ENCODE measurements around the gene UBE2D4.
"Not testable (repeated sequence)": the region's sequence is repeated elsewhere in the genome, so short reads cannot be mapped to it uniquely, and the experiment has no call there.

UBE2D4 gene

DNA sequence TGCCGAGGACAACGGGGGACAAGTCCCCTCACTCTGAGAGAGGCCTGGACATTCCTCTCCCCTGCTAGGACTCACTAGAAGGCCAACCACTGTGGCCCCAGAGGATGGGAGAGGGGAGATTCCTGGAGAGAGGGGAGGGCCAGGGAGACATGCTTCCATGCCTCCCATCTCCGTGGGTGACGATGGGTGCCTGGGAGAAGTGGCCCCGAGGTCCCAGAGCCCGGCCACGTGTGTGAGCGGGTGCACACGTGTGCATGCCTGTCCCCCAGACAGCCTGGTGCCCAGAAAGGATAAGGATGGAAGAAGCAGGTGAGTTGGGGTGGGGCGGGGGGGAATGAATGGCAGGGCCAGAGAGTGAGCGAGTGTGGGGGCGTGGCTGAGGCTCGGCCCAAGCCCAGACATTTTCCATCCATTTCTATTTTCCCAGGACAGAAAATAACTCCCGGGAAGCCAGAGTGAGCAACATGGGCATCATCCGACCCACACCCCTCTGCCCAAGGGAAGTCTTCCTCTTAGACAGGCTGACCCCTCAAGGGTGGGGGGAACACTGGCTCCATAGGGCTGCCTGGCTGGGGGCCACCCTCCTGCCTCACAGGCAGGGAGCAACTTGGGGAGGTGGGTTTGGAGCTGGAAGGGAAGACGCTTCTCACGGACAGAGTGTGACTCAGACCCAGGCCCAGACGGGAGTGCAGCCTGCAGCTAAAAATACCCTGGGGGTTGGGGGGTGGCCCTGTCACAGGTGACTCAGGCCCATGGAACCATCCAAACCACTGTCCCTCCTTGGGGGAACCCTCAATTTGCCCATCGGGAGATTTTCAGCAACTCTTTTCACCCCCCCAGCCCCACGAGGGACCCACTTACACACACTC, 42.2 kb downstream of the UBE2D4 start:
- CTCF ChIA-PET, H3K27ac Mint-ChIP-seq, H3K4me3 Mint-ChIP-seq, H3K36me3 Mint-ChIP-seq, H3K27me3 Mint-ChIP-seq, H3K9me3 Mint-ChIP-seq, H3K4me1 Mint-ChIP-seq, DNase-seq: not testable (repeated sequence)

DNA sequence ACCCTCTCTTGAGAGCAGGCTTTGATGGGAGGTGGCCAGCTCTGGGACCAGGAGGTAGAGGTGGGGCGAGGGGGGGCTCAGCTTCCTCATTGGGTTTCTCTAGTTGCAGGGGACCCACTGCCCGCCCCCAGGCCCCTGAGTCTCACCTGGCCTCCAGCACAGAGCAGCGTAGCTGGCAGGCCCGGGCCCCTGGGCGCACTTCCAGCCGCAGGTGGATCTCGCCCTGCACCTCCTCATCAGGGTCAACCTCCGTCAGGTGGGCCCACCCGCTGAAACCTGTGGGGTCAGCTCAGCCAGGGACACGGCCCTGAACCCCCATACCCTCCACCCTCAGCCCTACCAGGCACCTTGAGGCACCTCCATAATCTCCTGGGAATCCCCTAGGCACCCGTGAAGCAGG, 43.4 kb downstream of the UBE2D4 start:
- H3K27ac Mint-ChIP-seq, H3K9me3 Mint-ChIP-seq, H3K4me1 Mint-ChIP-seq, CTCF ChIA-PET, H3K27me3 Mint-ChIP-seq, H3K4me3 Mint-ChIP-seq, DNase-seq, H3K36me3 Mint-ChIP-seq: not testable (repeated sequence)

DNA sequence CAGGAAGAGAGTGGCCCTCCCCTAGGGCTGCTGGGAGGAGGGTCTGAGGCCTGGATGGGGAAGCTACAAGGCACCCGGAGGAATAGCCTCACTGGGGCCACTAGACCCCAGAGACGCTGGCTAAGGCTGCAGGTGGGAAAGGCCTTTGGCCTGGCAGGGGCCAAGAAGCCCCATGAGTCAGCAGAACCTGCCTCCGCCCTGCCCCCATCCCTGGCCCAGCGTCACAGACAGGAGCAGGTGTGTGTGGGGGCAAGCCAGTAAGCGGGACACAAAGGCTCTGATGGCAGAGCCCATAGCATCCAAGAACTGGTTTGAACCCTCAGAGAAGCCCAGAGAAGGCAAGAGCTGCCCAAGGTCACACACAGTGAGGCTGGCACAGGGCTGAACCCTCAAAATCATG, 44.5 kb downstream of the UBE2D4 start:
- H3K4me1 Mint-ChIP-seq, H3K27me3 Mint-ChIP-seq, CTCF ChIA-PET, H3K9me3 Mint-ChIP-seq, H3K4me3 Mint-ChIP-seq, DNase-seq, H3K36me3 Mint-ChIP-seq, H3K27ac Mint-ChIP-seq: not testable (repeated sequence)

DNA sequence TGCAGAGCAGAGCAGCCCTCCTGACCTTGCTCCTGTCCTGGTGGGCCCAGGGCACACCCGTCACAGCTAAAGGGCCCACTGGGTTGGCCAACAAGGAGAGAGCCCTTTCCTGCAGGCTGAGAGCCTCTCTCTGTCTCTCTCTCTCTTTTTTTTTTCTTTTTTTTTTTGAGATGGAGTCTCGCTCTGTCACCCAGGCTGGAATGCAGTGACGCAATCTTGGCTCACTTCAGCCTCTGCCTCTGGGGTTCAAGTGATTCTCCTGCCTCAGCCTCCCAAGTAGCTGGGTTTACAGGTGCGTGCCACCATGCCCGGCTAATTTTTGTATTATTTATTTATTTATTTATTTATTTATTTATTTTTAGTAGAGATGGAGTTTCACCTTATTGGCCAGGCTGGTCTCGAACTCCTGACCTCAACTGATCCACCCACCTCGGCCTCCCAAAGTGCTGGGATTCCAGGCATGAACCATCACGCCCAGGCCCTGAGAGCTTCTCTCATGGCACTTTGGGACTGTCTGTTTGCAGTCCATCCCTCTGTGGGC, 47.9 kb downstream of the UBE2D4 start:
- DNase-seq, H3K9me3 Mint-ChIP-seq, H3K4me3 Mint-ChIP-seq, CTCF ChIA-PET, H3K27ac Mint-ChIP-seq, H3K27me3 Mint-ChIP-seq, H3K4me1 Mint-ChIP-seq, H3K36me3 Mint-ChIP-seq: not testable (repeated sequence)

DNA sequence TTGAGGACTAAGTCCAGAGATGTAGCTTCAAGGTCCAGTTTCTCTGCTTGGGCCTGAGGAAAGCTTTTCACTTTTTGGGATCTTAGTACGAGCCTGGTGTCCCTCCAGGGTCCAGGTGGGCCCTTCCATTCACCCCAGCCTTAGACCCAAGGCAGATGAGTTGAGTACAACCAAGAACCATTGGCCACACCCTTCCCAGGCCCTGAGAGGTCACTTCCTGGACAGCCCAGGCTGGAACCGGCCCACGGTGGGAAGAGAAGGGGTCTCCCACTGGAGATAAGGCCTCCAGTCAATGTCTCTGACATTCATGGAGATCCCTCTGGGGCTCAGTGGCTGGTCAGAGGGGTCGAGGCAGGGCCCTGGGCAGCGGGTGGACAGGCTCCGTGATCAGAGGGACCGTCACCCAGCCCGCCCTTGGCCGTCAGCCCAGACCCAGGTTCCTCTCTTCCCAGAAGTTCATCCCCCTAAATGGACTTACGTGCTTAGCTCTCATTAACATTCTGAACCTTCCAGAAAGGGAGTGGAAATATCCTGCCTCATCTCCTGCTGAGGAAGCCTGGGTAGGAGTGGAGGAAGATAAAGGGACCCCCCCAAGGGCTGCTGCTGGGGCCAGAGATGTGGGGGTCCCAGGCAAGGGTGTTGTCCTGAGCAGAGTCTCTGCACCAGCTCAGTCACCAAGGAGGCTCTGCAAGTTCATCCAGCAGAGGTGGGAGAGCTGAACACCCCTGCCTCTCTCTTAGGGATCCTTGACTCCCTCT, 48.7 kb downstream of the UBE2D4 start:
- H3K4me1 Mint-ChIP-seq, CTCF ChIA-PET, H3K36me3 Mint-ChIP-seq, H3K4me3 Mint-ChIP-seq, H3K9me3 Mint-ChIP-seq, DNase-seq, H3K27me3 Mint-ChIP-seq, H3K27ac Mint-ChIP-seq: not testable (repeated sequence)

DNA sequence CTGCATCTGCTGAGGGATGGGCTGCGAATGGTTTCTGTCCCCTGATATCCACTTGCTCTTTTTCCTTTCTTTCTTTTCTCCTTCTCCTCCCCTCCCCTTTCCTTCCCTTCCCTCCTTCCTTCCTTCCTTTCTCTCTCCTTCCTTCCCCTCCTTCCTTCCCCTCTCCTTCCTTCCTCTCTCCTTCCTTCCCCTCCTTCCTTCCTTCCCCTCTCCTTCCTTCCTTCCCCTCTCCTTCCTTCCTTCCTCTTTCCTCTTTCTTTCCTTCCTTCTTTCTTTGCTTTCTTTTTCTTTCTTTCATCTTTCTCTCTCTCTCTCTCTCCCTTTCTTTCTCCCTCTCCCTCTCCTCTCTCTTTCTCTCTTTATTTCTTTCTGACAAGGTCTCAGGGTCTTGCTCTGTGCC, 51.3 kb downstream of the UBE2D4 start:
- H3K4me3 Mint-ChIP-seq: no peak overlapping the region
- H3K4me1 Mint-ChIP-seq: no peaks in the 10 kb centered on the region
- no peaks in the 10 kb centered on the region for H3K9me3 Mint-ChIP-seq
- H3K27ac Mint-ChIP-seq: no peak overlapping the region
- H3K36me3 Mint-ChIP-seq: no peaks in the 10 kb centered on the region
- CTCF ChIA-PET: no interaction called here
- H3K27me3 Mint-ChIP-seq: no peaks in the 10 kb centered on the region
- no peak for DNase-seq

DNA sequence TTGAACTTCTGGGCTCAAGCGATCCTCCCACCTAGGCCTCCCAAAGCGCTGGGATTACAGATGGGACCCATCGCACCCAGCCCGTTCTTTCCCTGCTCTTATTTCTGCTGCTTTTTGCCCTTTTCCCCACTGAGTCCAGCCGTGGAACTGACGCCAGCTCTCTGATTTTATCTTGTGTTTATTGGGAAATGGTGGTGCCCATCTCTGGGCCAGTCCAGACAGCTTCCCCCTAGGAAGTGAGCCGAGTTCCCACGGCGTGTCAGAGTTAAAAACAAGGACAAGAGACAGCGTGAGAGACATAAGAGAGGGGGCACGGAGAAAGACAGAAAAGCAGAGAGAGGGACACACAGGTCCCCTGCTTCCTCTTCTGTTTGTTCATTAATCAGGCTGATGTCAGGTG, 51.9 kb downstream of the UBE2D4 start:
- H3K27ac Mint-ChIP-seq, H3K9me3 Mint-ChIP-seq, CTCF ChIA-PET, H3K4me1 Mint-ChIP-seq, H3K4me3 Mint-ChIP-seq, DNase-seq, H3K27me3 Mint-ChIP-seq, H3K36me3 Mint-ChIP-seq: not testable (repeated sequence)

DNA sequence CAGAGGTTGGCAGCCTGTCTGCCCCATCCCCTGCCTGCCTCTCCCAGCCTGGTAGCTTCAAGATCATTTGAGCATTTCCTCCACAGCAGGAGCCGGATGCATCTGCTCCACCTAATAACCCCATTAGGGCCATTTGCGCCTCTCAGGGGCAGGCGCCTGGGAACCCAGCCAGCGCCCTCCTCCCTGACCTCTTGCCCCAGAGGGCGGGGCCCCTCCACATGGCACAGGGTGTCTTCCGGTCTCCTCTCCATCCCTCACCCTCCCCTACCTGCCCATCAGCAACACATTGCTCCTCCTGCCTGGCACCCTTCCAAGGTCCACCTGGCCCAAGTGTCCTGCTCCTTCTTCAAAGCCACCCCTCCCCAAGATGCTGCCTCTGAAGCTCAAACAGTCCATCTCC, 56.6 kb downstream of the UBE2D4 start:
- H3K27ac Mint-ChIP-seq, H3K4me3 Mint-ChIP-seq, H3K4me1 Mint-ChIP-seq, CTCF ChIA-PET, DNase-seq, H3K27me3 Mint-ChIP-seq, H3K36me3 Mint-ChIP-seq, H3K9me3 Mint-ChIP-seq: not testable (repeated sequence)

DNA sequence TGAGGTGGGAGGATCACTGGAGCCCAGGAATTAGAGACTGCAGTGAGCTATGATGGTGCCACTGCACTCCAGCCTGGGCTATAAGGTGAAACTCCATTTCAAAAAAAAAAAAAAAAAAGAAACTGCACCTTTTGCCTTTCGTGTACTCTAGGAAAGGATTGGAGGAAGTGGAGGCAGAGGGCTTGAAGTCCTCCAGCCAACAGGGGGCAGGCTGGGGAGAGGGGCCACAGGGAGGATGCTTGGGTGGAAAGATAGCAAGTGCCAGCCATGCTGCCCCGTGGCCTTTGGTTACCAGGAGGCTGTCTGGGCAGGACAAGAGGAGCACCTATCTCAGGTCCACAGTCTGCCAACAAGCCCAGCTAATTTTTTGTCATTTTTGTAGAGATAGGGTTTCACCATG, 57.5 kb downstream of the UBE2D4 start:
- CTCF ChIA-PET, H3K4me1 Mint-ChIP-seq, DNase-seq, H3K9me3 Mint-ChIP-seq, H3K4me3 Mint-ChIP-seq, H3K27me3 Mint-ChIP-seq, H3K36me3 Mint-ChIP-seq, H3K27ac Mint-ChIP-seq: not testable (repeated sequence)

DNA sequence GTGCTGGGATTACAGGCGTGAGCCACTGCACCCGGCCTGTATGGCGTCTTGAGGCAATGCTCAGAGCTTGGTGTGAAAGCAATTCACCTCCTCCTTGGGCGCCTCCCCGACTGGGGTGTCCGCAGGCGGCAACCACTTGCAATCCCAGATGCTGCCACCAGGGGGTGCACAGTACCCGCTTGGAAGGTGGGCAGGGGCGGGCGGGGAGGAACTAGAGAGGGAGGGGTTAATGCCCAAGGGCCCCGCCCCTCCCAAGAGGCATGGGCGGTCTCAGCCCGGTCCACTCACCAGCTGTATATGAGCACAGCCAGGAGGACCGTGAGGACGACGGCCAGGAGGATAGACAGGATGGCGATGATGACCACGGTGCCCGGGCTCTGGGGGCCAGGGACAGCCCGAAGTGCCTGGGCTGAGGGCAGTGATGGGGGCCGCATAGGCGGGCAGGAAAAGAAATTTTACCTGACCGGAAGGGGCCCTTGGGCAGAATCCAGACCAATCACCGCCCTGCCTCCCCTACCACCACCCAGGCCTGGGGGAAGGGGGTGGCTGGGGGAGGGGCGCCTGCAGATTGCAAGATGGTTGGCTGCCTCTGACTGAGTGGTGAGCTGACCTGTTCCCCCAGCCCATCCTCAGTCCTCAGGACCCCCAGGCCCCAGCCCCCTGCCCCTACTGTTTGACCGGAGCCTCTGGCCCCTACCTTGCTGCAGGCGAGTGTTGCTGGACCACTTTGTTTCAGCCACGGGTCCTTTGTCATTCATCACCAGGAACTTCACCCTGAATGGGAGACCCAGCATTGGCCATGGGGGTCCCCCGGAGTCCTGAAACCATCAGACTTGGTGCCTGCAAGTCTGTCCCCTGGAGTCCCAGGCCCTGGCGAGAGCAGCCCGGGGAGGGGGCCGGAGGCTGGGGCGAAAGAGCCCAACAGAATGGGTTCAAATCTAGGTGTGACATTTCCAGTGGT, 59.9 kb downstream of the UBE2D4 start:
- H3K9me3 Mint-ChIP-seq, H3K27me3 Mint-ChIP-seq, H3K27ac Mint-ChIP-seq, H3K36me3 Mint-ChIP-seq, CTCF ChIA-PET, H3K4me3 Mint-ChIP-seq, H3K4me1 Mint-ChIP-seq: not testable (repeated sequence)
- DNase-seq: peak; percentile 88

DNA sequence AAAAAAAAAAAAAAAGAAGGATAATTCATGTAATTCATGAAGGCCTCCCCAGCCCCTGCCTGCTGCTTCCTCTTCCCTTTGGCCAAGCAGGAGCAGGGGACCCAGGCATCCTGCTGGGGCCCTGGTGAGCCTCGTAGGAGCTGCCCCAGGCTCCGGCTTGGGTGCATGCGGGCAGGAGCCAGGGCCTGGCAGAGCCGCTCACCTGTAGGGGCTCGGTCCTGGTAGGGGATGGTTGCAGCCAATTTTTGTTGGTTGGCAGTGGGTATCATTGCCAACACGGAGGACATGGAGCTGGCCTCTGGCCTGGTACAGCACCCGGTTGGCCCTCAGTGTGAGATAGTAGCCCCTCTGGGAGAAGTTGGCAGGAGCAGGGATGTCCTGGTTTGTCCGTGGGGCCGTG, 61.2 kb downstream of the UBE2D4 start:
- H3K27ac Mint-ChIP-seq, H3K4me1 Mint-ChIP-seq, H3K27me3 Mint-ChIP-seq, CTCF ChIA-PET, H3K9me3 Mint-ChIP-seq, H3K36me3 Mint-ChIP-seq, H3K4me3 Mint-ChIP-seq, DNase-seq: not testable (repeated sequence)

DNA sequence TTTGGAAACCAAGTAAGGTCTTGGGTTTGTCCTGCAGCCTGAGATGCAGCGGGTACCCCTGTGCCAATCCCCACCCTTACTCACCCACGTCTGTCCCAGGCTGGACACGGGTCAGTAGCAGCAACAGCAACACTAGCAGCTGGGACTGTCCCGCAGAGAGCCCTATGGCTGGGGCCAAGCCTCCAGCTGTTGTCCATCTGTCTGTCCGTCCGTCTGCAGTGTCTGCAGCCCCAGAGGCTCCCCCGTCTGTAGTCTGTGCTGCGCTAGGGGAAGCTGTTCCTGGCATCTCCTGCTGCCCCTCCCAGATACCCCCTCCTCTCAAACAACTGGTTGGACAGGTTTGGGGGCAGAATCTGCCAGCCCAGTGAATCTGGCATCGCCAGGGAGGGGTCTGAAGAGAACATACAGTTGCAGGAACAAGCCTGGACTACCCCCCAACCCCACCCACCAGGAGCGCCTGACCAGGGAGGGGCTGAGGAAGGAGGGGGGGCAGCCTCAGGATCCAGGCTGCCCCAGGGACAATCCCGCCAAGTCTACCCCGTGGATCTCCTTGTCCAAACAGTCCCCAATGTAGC, 63.9 kb downstream of the UBE2D4 start:
- CTCF ChIA-PET, H3K4me1 Mint-ChIP-seq: not testable (repeated sequence)

DNA sequence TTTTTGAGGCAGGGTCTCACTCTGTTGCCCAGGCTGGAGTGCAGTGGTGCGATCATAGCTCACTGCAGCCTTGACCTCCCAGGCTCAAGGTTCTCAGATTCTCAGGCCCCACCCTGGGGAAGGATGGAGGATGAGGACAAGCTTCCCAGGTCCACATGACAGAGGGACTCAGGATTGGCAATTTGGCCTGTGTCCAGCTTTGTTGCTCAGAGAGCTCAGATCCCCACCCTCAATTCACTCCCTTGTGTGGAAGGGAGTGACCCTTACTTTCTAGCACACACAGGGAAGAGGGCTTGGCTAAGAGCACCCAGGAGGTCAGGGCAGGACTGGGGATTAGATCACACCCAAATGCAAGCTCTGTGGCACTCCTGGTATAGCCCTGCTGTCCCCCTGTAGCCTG, 64.6 kb downstream of the UBE2D4 start:
- H3K4me1 Mint-ChIP-seq, H3K9me3 Mint-ChIP-seq, CTCF ChIA-PET, H3K27ac Mint-ChIP-seq, H3K36me3 Mint-ChIP-seq, DNase-seq, H3K4me3 Mint-ChIP-seq, H3K27me3 Mint-ChIP-seq: not testable (repeated sequence)

More for the DNA sequence above, 63.9 kb downstream of the UBE2D4 start:
- H3K4me3 Mint-ChIP-seq, DNase-seq, H3K27ac Mint-ChIP-seq, H3K36me3 Mint-ChIP-seq, H3K9me3 Mint-ChIP-seq, H3K27me3 Mint-ChIP-seq: not testable (repeated sequence)

DNA sequence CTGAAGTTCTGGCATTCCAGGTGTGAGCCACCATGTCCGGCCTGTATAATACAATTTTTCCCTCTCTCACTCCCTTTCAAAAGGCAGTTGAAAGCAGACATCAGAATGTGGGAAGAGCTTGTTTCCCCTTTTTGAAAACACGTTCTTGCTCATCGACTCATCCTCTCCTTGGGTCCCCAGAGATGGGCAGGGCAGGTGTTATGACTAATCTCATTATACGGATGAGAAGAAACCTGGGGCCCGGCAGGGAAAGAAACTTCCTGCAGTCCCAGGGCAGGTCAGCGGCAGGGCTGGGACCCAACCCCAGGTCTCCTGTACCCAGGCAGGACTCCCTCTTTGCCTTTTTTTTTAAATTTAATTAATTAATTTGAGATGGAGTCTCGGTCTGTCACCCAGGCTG, 66.7 kb downstream of the UBE2D4 start:
- H3K27me3 Mint-ChIP-seq, H3K27ac Mint-ChIP-seq, H3K4me3 Mint-ChIP-seq, H3K9me3 Mint-ChIP-seq, CTCF ChIA-PET, DNase-seq, H3K4me1 Mint-ChIP-seq, H3K36me3 Mint-ChIP-seq: not testable (repeated sequence)
